Peyer's patch (tissue), 4 donors: ENCODE data around the gene CELF6. TPM values are rescaled to one million over a fixed set of nuclear protein-coding genes. Genes with fewer than 3 reads are reported as not detected.

Source experiments
- DNase-seq, 3 donors: peaks; one replicate each; pipeline ENCODE4 v3.0.0-alpha.2; 2017 to 2019
- H3K27ac ChIP-seq, 4 donors: fragments of 200-600 bp; sonication (generic); one replicate each; pipeline ENCODE4 v1.5.1; 2016 to 2019
- H3K27me3 ChIP-seq, 2 donors: fragments of 200-600 bp; sonication (generic); one replicate each; pipeline ENCODE4 v1.5.1; 2019
- H3K36me3 ChIP-seq, 3 donors: fragments of 200-600 bp; sonication (generic); one replicate each; pipeline ENCODE4 v1.5.1; 2016 to 2019
- H3K4me1 ChIP-seq, 4 donors: fragments of 200-600 bp; sonication (generic); one replicate each; pipeline ENCODE4 v1.5.1; 2016 to 2019
- H3K4me3 ChIP-seq, 4 donors: fragments of 200-600 bp; sonication (generic); 1 replicate in 3 of 4; 2 replicates in 1 of 4; pipeline ENCODE4 v1.5.1; 2016 to 2019; ENCODE audit warnings: mild to moderate bottlenecking in 1 of 4
- H3K9me3 ChIP-seq, 4 donors: fragments of 200-600 bp; sonication (generic); one replicate each; pipeline ENCODE4 v1.5.1; 2016 to 2019; ENCODE audit warnings: mild to moderate bottlenecking in 1 of 4
- CTCF ChIP-seq, 6 experiments: fragments of 450-650 bp in 4 of 6; fragments of 200-600 bp in 2 of 6; sonication (generic) in 1 of 6; IDR thresholded peaks; one replicate each; pipeline ENCODE4 v1.5.1; 2017 to 2019; ENCODE audit warnings: antibody characterized with exemption in 6 of 6, mild to moderate bottlenecking in 3 of 6, moderate library complexity in 1 of 6
- POLR2A ChIP-seq, 2 donors: fragments of 450-650 bp; IDR thresholded peaks; one replicate each; pipeline ENCODE4 v1.5.1; 2017; ENCODE audit warnings: antibody characterized with exemption in 2 of 2, mild to moderate bottlenecking in 2 of 2, moderate library complexity in 2 of 2
- total RNA-seq, 4 donors: library from RNA; depleted of rRNA; stranded (reverse); fragments of >200 nt; gene quantifications; one replicate each; pipeline ENCODE4 v1.1.0, GENCODE V29; 2016

CELF6 gene
- total RNA-seq, 4 donors from 2014 or later: 1.8 to 3.7 (median 3.6) TPM; not detected in 1

GRCh38 chr15:72338148-72338547 is 18.2 kb upstream of the CELF6 start:
- Histone ChIP-seq H3K27ac (peak overlapping the region in 1 of 4 donors; percentile 23), H3K27me3 (no peaks in the 10 kb centered on the region), H3K9me3 (no peaks in the 10 kb centered on the region), H3K36me3 (peaks cover 0 to 11% (median 0%) of the 10 kb centered on the region in 3 donors), H3K4me3 (no peak overlapping the region), H3K4me1 (no peaks in the 10 kb centered on the region)
- no peak for DNase-seq
- TF ChIP-seq POLR2A (IDR thresholded peaks at IDR 0.05): no peak
- TF ChIP-seq CTCF (IDR thresholded peaks at IDR 0.05): no peak

GRCh38 chr15:72334842-72335241 is 14.9 kb upstream of the CELF6 start:
- Histone ChIP-seq H3K36me3 (peaks cover 0 to 4% (median 0%) of the 10 kb centered on the region in 3 donors), H3K9me3 (no peaks in the 10 kb centered on the region), H3K4me3 (no peak overlapping the region), H3K27me3 (no peaks in the 10 kb centered on the region), H3K4me1 (no peaks in the 10 kb centered on the region), H3K27ac (no peak overlapping the region)
- DNase-seq: no peak
- no peak for TF ChIP-seq CTCF (IDR thresholded peaks at IDR 0.05)
- no peak for TF ChIP-seq POLR2A (IDR thresholded peaks at IDR 0.05)

GRCh38 chr15:72331021-72331420 is 11.1 kb upstream of the CELF6 start:
- Histone ChIP-seq H3K36me3 (peaks cover 0 to 8% (median 0%) of the 10 kb centered on the region in 3 donors), H3K27ac (no peak overlapping the region), H3K9me3 (no peaks in the 10 kb centered on the region), H3K4me3 (no peak overlapping the region), H3K27me3 (no peaks in the 10 kb centered on the region), H3K4me1 (no peaks in the 10 kb centered on the region)
- TF ChIP-seq POLR2A (IDR thresholded peaks at IDR 0.05): no peak
- TF ChIP-seq CTCF (IDR thresholded peaks at IDR 0.05): no peak
- peak in 1 of 3 donors; percentile 42 for DNase-seq

GRCh38 chr15:72323752-72324151 is 3.8 kb upstream of the CELF6 start:
- Histone ChIP-seq H3K36me3 (peaks cover 0 to 8% (median 0%) of the 10 kb centered on the region in 3 donors), H3K27ac (no peak overlapping the region), H3K27me3 (no peaks in the 10 kb centered on the region), H3K4me3 (no peak overlapping the region), H3K9me3 (no peaks in the 10 kb centered on the region), H3K4me1 (peaks cover 0 to 12% (median 5%) of the 10 kb centered on the region in 4 donors)
- TF ChIP-seq POLR2A (IDR thresholded peaks at IDR 0.05): no peak
- TF ChIP-seq CTCF (IDR thresholded peaks at IDR 0.05): no peak
- no peak for DNase-seq

GRCh38 chr15:72319360-72319984 is 485 bp downstream of the CELF6 start:
- DNase-seq: peak; percentile 26 to 72 (median 69)
- H3K36me3 ChIP-seq: no peaks in the 10 kb centered on the region
- H3K9me3 ChIP-seq: no peaks in the 10 kb centered on the region
- peak overlapping the region; percentile 38 to 61 (median 58) for H3K4me3 ChIP-seq
- no peak for TF ChIP-seq POLR2A (IDR thresholded peaks at IDR 0.05)
- peaks cover 0 to 12% (median 5%) of the 10 kb centered on the region in 4 donors for H3K4me1 ChIP-seq
- no peaks in the 10 kb centered on the region for H3K27me3 ChIP-seq
- H3K27ac ChIP-seq: peak overlapping the region in 1 of 4 donors; percentile 38

GRCh38 chr15:72318408-72318942 is 1.5 kb downstream of the CELF6 start:
- DNase-seq: no peak
- no peak for TF ChIP-seq CTCF (IDR thresholded peaks at IDR 0.05)
- TF ChIP-seq POLR2A (IDR thresholded peaks at IDR 0.05): no peak
- no peaks in the 10 kb centered on the region for H3K27me3 ChIP-seq
- H3K9me3 ChIP-seq: no peaks in the 10 kb centered on the region
- peaks cover 0 to 12% (median 5%) of the 10 kb centered on the region in 4 donors for H3K4me1 ChIP-seq
- H3K4me3 ChIP-seq: no peak overlapping the region
- H3K27ac ChIP-seq: no peak overlapping the region
- no peaks in the 10 kb centered on the region for H3K36me3 ChIP-seq
